Activated T-cell treated with anti-CD3 and anti-CD28 coated beads, Interleukin-2, amount 50 U/mL, for 24 hours (primary cell): ENCODE results near the gene SETD7.

ENCODE experiments used
- DNase-seq: peaks from one replicate; pipeline ENCODE4 v3.0.0-alpha.2; 2020
- H3K27ac Mint-ChIP-seq: 2 replicates; pipeline ENCODE4 v1.8.0; 2020; ENCODE audit warnings: mild to moderate bottlenecking, mixed read lengths
- H3K27me3 Mint-ChIP-seq: 2 replicates; pipeline ENCODE4 v1.8.0; 2020; ENCODE audit warnings: mixed read lengths
- H3K36me3 Mint-ChIP-seq: 2 replicates; pipeline ENCODE4 v1.8.0; 2020; ENCODE audit warnings: low read depth, mixed read lengths
- H3K4me1 Mint-ChIP-seq: 2 replicates; pipeline ENCODE4 v1.8.0; 2020; ENCODE audit warnings: low read depth, mixed read lengths
- H3K4me3 Mint-ChIP-seq: 2 replicates; pipeline ENCODE4 v1.8.0; 2020; ENCODE audit warnings: mild to moderate bottlenecking, moderate library complexity, mixed read lengths
- H3K9me3 Mint-ChIP-seq: 2 replicates; pipeline ENCODE4 v1.8.0; 2020; ENCODE audit warnings: mixed read lengths

The SETD7 gene

GRCh38 chr4:139522457-139522856, 33.6 kb downstream of the SETD7 start:
- no peak overlapping the region for H3K4me3 Mint-ChIP-seq
- no peaks in the 10 kb centered on the region for H3K27me3 Mint-ChIP-seq
- peaks cover 7% of the 10 kb centered on the region for H3K4me1 Mint-ChIP-seq
- H3K36me3 Mint-ChIP-seq: peaks cover 93% of the 10 kb centered on the region
- no peak for DNase-seq
- H3K27ac Mint-ChIP-seq: no peak overlapping the region
- H3K9me3 Mint-ChIP-seq: no peaks in the 10 kb centered on the region

GRCh38 chr4:139521754-139522401, 34.1 kb downstream of the SETD7 start:
- Mint-ChIP-seq H3K4me3 (no peak overlapping the region), H3K27me3 (no peaks in the 10 kb centered on the region), H3K36me3 (peaks cover 94% of the 10 kb centered on the region), H3K27ac (no peak overlapping the region), H3K9me3 (no peaks in the 10 kb centered on the region), H3K4me1 (peaks cover 7% of the 10 kb centered on the region)
- DNase-seq: no peak

GRCh38 chr4:139515531-139515958, 40.5 kb downstream of the SETD7 start:
- Mint-ChIP-seq H3K9me3 (no peaks in the 10 kb centered on the region), H3K4me3 (no peak overlapping the region), H3K27me3 (no peaks in the 10 kb centered on the region), H3K27ac (no peak overlapping the region), H3K4me1 (no peaks in the 10 kb centered on the region), H3K36me3 (peaks cover 90% of the 10 kb centered on the region)
- DNase-seq: no peak

- Mint-ChIP-seq H3K4me1 (no peaks in the 10 kb centered on the region), H3K27me3 (no peaks in the 10 kb centered on the region), H3K27ac (no peak overlapping the region), H3K36me3 (peaks cover 91% of the 10 kb centered on the region), H3K9me3 (no peaks in the 10 kb centered on the region), H3K4me3 (no peak overlapping the region)
- DNase-seq: no peak
These were observed 41.5 kb downstream of the SETD7 start for GRCh38 chr4:139514382-139515059.

- Mint-ChIP-seq H3K4me1 (no peaks in the 10 kb centered on the region), H3K4me3 (no peak overlapping the region)
These were observed 44.7 kb downstream of the SETD7 start for GRCh38 chr4:139511320-139511719.

GRCh38 chr4:139509727-139510410, 46.1 kb downstream of the SETD7 start:
- H3K4me3 Mint-ChIP-seq: no peak overlapping the region

More at GRCh38 chr4:139511320-139511719, 44.7 kb downstream of the SETD7 start:
- DNase-seq: no peak
- H3K36me3 Mint-ChIP-seq: peaks cover 83% of the 10 kb centered on the region
- no peaks in the 10 kb centered on the region for H3K27me3 Mint-ChIP-seq
- H3K9me3 Mint-ChIP-seq: no peaks in the 10 kb centered on the region
- no peak overlapping the region for H3K27ac Mint-ChIP-seq

GRCh38 chr4:139508581-139509237, 47.3 kb downstream of the SETD7 start:
- H3K27me3 Mint-ChIP-seq: no peaks in the 10 kb centered on the region
- no peaks in the 10 kb centered on the region for H3K4me1 Mint-ChIP-seq
- no peak for DNase-seq
- no peak overlapping the region for H3K27ac Mint-ChIP-seq
- peaks cover 67% of the 10 kb centered on the region for H3K36me3 Mint-ChIP-seq
- no peak overlapping the region for H3K4me3 Mint-ChIP-seq
- H3K9me3 Mint-ChIP-seq: no peaks in the 10 kb centered on the region

More at GRCh38 chr4:139509727-139510410, 46.1 kb downstream of the SETD7 start:
- Mint-ChIP-seq H3K36me3 (peaks cover 75% of the 10 kb centered on the region), H3K27me3 (no peaks in the 10 kb centered on the region), H3K9me3 (no peaks in the 10 kb centered on the region), H3K27ac (no peak overlapping the region), H3K4me1 (no peaks in the 10 kb centered on the region)
- DNase-seq: no peak

- Mint-ChIP-seq H3K27me3 (no peaks in the 10 kb centered on the region), H3K9me3 (no peaks in the 10 kb centered on the region), H3K4me3 (no peak overlapping the region), H3K36me3 (peaks cover 54% of the 10 kb centered on the region), H3K4me1 (no peaks in the 10 kb centered on the region), H3K27ac (no peak overlapping the region)
- DNase-seq: no peak
These were observed 49.2 kb downstream of the SETD7 start for GRCh38 chr4:139506774-139507173.

- H3K9me3 Mint-ChIP-seq: no peaks in the 10 kb centered on the region
- peaks cover 24% of the 10 kb centered on the region for H3K36me3 Mint-ChIP-seq
- H3K4me3 Mint-ChIP-seq: no peak overlapping the region
- H3K27me3 Mint-ChIP-seq: no peaks in the 10 kb centered on the region
- H3K27ac Mint-ChIP-seq: no peak overlapping the region
- no peak for DNase-seq
- H3K4me1 Mint-ChIP-seq: no peaks in the 10 kb centered on the region
These were observed 52.3 kb downstream of the SETD7 start for GRCh38 chr4:139503622-139504166.

GRCh38 chr4:139501927-139502899, 53.8 kb downstream of the SETD7 start:
- no peak overlapping the region for H3K27ac Mint-ChIP-seq
- no peaks in the 10 kb centered on the region for H3K9me3 Mint-ChIP-seq
- H3K36me3 Mint-ChIP-seq: peaks cover 17% of the 10 kb centered on the region
- no peak overlapping the region for H3K4me3 Mint-ChIP-seq
- H3K27me3 Mint-ChIP-seq: no peaks in the 10 kb centered on the region
- H3K4me1 Mint-ChIP-seq: no peaks in the 10 kb centered on the region
- no peak for DNase-seq

GRCh38 chr4:139501527-139501926, 54.5 kb downstream of the SETD7 start:
- H3K4me3 Mint-ChIP-seq: no peak overlapping the region
- DNase-seq: no peak
- no peaks in the 10 kb centered on the region for H3K4me1 Mint-ChIP-seq
- peaks cover 11% of the 10 kb centered on the region for H3K36me3 Mint-ChIP-seq
- no peaks in the 10 kb centered on the region for H3K9me3 Mint-ChIP-seq
- H3K27ac Mint-ChIP-seq: no peak overlapping the region
- no peaks in the 10 kb centered on the region for H3K27me3 Mint-ChIP-seq

GRCh38 chr4:139501117-139501516, 54.9 kb downstream of the SETD7 start:
- Mint-ChIP-seq H3K36me3 (peaks cover 10% of the 10 kb centered on the region), H3K27me3 (no peaks in the 10 kb centered on the region), H3K9me3 (no peaks in the 10 kb centered on the region), H3K27ac (no peak overlapping the region), H3K4me1 (no peaks in the 10 kb centered on the region), H3K4me3 (no peak overlapping the region)
- DNase-seq: no peak

- Mint-ChIP-seq H3K4me3 (no peak overlapping the region), H3K36me3 (peaks cover 1% of the 10 kb centered on the region), H3K4me1 (no peaks in the 10 kb centered on the region), H3K27ac (no peak overlapping the region), H3K27me3 (no peaks in the 10 kb centered on the region), H3K9me3 (no peaks in the 10 kb centered on the region)
- DNase-seq: no peak
These were observed 56.8 kb downstream of the SETD7 start for GRCh38 chr4:139499186-139499585.
